ENCODE data around the gene PLB1.

DNA sequence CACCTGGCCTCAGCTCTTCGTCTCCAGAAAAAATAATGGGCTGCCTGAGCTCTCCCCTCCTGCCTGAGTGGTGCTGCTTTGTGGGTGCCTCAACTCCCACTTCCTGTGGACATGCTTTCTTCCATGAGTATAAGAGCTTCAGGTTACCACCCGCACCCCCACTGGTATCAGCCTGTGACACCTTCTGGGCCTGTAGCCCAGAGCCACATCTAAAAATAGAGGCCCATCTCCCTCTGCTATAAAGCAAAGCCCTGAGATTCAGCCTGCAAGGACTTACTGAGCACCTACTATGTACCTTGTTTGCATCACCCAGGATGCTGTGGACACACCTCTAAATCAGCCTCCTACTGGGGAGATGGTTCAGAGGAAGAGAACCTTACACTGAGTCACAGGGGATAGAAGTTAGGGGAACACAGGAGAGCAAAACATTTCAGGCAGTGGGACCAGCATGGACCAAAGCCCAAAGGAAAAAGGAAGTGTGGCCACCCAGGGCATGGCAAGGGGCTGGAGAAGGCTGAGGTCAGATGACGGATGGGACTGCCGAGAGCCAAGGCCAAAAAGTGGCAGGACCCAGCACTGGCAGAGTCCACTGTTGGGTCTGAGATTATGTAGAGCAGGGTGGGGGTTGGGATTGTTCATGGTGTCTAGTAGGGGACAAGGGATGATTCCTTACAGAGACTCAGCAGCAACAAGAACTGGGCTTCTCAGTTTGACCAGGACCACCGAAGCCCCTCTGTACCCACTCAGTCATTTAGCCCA lies 132.0 kb downstream of the PLB1 start:
- TF ChIP-seq EZH2 (IDR thresholded peaks at IDR 0.05; ENCODE audit: low read length, unreplicated experiment) (no peak), EZH2phosphoT487 (IDR thresholded peaks at IDR 0.05; ENCODE audit: borderline replicate concordance, low read length) (no peak)
- TF ChIP-seq, protein P1, sequence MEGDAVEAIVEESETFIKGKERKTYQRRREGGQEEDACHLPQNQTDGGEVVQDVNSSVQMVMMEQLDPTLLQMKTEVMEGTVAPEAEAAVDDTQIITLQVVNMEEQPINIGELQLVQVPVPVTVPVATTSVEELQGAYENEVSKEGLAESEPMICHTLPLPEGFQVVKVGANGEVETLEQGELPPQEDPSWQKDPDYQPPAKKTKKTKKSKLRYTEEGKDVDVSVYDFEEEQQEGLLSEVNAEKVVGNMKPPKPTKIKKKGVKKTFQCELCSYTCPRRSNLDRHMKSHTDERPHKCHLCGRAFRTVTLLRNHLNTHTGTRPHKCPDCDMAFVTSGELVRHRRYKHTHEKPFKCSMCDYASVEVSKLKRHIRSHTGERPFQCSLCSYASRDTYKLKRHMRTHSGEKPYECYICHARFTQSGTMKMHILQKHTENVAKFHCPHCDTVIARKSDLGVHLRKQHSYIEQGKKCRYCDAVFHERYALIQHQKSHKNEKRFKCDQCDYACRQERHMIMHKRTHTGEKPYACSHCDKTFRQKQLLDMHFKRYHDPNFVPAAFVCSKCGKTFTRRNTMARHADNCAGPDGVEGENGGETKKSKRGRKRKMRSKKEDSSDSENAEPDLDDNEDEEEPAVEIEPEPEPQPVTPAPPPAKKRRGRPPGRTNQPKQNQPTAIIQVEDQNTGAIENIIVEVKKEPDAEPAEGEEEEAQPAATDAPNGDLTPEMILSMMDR (conservative IDR thresholded peaks at IDR 0.05; ENCODE audit: low read depth, low read length), result no peak
